GM13976 (cell line): Measurements from ENCODE around the gene UTP4.

Experiments
- DNase-seq: peaks from one replicate; pipeline ENCODE4 v3.0.0; 2012; ENCODE audit warnings: low spot score
- CTCF ChIP-seq: IDR thresholded peaks from 2 replicates; pipeline ENCODE4 v1.5.1; 2012; ENCODE audit warnings: borderline replicate concordance, mild to moderate bottlenecking; ENCODE audit not compliant: insufficient read depth; ENCODE audit errors: extremely low read depth, missing control alignments, control extremely low read depth
- in situ Hi-C: fragments of 300-500 bp; cut with MboI; formaldehyde crosslinking; loops from one replicate; pipeline ENCODE4 v1.12.0; 2022; ENCODE audit warnings: low sequenced_read_pairs, mixed read lengths, inconsistent platforms; ENCODE audit not compliant: unreplicated experiment

Gene UTP4

GRCh38 chr16:69105501-69106361 is 26.7 kb upstream of the UTP4 start, which contains the start of gene HAS3:
TSS of gene HAS3 (plus strand) at chr16:69105653. CDS start at chr16:69109396, 3,743 bp downstream.
- DNase-seq = peak; percentile 78
- in situ Hi-C loops = loop anchor here (25.0 kb wide), 1 partner anchor 243 kb away; no protein-coding TSS in a partner anchor
- no peak for TF ChIP-seq CTCF

DNA sequence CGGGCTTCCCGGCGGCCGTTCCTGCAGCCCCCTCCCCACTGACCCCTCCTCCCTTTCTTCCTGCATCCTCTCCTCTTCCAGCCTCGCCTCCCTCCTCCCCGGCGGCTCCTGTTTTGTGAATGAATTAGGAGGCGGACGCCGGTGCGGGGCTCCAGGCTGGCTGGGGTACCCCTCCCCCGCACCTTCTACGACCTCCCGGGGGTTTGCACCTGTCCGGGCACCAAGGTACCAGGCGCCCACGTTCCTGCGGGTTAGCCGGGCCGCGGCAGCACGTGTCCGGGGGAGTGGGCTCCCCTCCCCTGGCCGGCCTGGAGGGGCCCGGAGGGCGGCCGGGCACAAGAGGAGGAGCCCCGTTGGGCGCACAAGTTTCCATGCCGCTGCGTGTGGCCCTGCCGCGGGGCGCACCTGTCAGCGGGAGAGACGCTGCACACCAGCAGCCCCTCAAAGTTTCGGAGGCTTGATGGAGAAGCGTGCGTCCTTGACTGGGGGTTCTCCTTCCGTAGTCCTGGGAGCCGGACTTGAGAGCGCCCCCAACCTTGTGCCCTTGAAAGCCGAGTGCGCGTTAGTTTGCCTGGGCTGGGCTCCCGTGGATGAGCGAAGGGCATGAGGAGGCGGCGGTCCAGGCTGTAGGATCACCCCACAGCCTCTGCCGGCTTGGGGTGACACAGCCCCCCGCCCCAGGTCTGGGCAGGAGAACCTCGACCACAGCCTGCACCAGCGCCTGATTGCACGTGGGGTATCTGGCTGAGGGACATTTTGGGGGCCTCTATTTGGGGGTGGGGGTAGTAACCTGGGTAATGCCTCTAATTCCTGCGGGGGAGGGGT is 25.7 kb upstream of the UTP4 start:
- TF ChIP-seq CTCF = no peak
- in situ Hi-C loops = loop anchor here (25.0 kb wide), 1 partner anchor 244 kb away; no protein-coding TSS in a partner anchor
- peak; percentile 65 for DNase-seq

- in situ Hi-C loops = loop anchor here (25.0 kb wide), 1 partner anchor 245 kb away; no protein-coding TSS in a partner anchor
- no peak for DNase-seq
- TF ChIP-seq CTCF = no peak
Measured at GRCh38 chr16:69107316-69107962, 25.0 kb upstream of the UTP4 start.

DNA sequence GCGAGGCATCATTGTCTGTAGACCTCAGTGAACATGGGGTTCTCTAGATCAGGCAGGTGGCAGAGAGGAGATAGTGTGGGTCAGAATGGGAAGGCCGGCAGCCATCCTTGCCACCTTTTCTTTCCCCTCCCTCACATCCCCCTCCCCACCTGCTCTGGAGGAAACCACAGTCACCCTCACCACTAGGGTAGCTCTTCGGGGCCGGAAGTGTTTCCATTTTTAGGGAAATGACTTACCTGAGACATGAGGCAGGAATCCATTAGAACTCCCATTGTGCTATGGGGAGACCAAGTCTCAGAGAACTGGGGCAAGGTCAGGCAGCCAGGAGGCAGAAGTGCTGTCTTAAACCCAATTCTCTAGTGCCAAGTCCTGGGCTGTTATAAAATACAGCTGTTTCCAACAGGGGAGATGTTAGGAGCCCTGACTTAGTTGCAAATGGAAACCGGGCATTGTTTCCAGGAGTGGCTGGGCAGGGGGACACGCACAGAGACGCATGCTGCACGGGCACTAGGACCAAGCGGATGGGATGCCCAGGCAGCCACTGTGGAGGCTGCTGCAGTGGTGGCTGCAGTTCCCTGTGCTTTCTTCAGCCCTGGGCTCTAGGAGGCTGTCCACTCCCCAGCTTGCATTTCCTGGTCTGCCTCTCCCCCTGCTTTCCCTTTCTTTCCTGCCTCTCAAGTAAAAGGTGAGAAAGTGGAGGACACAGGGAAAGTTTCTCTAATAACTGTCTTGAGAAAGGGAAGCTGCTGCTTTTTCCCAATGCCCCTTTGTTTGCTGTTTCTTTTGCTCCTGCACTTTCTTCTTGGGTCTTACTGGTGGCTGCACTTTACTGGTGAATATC is 24.2 kb upstream of the UTP4 start:
- TF ChIP-seq CTCF = no peak
- DNase-seq = no peak
- in situ Hi-C loops = loop anchor here (25.0 kb wide), 1 partner anchor 246 kb away; no protein-coding TSS in a partner anchor

GRCh38 chr16:69108905-69109252 is 23.6 kb upstream of the UTP4 start:
- TF ChIP-seq CTCF = no peak
- in situ Hi-C loops = loop anchor here (25.0 kb wide), 1 partner anchor 247 kb away; no protein-coding TSS in a partner anchor
- no peak for DNase-seq
